Stimulated activated CD8-positive, alpha-beta memory T cell treated with anti-CD3 and anti-CD28 coated beads, Interleukin-12 subunit alpha, Interleukin-12 subunit beta, amount 100 ng/mL, for 24 hours (primary cell): Measurements from ENCODE around the gene SMIM10.
"Not testable (repeated sequence)": the region's sequence is repeated elsewhere in the genome, so short reads cannot be mapped to it uniquely, and the experiment has no call there.

Experiments
- DNase-seq: peaks from one replicate; pipeline ENCODE4 v3.0.0-alpha.2; 2020; ENCODE audit errors: extremely low read depth

Gene SMIM10

DNA sequence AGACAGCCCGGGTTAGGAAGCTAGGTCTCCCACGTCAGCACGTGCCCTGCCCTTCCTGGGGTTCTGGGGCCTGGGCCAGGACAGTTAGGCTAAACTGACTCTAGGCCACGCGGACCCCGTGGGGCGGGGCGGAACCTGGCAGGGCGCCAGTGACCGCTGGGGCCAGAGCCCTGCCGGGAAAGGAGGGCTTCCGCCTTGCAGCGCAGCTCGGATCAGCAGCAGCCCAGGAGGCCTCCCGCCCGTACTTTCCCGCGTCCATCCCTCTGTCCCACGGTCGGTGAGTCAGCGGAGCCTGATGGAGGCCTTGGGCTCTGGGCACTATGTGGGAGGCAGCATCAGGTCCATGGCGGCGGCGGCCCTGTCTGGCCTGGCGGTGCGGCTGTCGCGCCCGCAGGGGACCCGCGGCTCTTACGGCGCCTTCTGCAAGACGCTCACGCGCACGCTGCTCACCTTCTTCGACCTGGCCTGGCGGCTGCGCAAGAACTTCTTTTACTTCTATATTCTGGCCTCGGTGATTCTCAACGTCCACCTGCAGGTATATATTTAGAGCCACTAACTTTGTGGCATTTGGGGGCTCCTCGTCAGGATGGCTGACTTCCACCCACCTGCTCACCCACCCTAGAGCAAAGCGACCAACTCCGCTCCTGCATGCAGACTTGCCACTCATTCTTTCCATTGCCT is at the start of gene SMIM10:
Gene SMIM10 (plus strand): TSS at position 191 of the 681 bp plus-strand sequence. CDS start 105 bp downstream, at position 296.
- DNase-seq, result no peak

DNA sequence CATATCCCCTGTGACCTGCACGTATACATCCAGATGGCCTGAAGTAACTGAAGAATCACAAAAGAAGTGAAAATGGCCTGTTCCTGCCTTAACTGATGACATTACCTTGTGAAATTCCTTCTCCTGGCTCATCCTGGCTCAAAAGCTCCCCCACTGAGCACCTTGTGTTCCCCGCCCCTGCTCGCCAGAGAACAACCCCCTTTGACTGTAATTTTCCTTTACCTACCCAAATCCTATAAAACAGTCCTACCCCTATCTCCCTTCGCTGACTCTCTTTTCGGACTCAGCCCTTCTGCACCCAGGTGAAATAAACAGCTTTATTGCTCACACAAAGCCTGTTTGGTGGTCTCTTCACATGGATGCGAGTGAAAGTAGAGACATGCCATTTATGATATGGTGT is 44.4 kb upstream of the SMIM10 start:
- not testable (repeated sequence) for DNase-seq

DNA sequence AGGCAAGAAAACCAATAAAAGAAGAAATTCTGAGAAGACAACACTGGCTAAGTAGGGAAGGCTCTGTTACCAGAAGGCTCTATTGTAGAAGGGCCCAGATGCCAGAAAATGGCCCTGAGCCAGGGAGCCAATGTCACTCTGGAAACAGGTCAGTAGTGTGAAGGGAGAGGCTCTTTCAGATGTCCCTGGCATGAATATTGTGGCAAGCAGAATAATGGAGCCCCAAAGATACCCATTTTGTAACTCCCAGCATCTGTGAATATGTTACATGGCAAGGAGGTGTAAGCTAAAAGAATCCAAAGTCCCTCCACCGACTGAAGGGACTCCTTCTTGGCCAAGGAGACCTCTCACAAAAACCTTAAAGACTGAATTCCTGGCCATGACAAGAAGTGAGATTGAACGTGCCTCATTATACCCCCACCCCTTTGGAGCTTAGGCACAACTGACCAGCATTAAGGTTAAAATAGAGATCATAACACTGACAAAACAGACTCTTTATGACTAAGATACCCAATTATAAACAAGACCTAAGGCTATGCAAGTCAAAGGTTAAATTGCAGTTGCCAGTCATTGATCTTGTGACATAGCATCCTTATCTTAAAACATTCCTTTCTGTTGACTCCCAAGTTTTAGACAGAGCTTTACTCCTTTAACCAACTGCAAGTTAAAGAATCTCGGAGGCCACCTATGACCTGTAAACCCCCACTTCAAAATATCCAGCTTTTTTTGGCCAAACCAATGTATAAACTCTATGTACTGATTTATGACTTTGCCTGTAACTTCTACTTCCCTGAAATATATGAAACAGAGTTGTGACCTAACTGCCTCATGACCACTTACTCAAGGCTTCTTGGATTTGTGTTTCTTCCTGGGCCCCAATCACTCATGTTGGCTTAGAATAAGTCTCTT is 42.2 kb upstream of the SMIM10 start:
- DNase-seq, result no peak

DNA sequence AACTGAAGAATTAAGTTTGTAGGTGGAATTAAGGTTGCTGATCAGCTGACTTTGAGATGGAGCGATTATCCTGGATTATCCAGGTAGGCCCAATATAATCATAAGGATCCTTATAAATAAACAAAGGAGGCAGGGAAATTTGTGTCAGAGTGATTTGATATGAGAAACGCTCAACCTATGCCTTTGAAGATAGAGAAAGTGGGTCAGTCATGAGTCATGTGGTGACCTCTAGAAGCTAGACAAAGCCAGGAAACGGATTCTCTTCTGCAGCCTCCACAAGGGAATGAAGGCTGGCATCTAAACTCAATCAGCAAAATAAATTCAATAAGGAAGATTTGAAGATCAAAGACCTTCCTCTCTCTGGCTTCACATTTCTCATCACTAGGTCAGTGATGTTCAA is 41.5 kb upstream of the SMIM10 start:
- no peak for DNase-seq

DNA sequence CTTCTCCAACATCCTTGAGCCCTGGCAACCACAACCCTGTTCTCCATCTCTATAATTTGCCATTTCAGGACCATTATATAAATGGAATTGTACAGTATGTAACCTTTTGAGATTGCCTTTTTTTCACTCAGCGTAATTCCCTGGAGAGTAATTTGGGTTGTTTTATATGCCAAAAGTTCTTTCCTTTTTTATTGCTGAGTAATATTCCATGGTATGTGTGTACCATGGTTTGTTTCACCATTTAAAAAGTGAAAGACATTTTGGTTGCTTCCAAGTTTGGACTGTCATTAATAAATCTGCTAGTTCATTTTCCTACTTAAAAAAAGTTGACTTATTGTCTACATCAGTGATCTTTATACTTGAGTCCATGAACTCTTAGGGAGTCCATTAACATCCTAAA is 33.0 kb upstream of the SMIM10 start:
- no peak for DNase-seq

DNA sequence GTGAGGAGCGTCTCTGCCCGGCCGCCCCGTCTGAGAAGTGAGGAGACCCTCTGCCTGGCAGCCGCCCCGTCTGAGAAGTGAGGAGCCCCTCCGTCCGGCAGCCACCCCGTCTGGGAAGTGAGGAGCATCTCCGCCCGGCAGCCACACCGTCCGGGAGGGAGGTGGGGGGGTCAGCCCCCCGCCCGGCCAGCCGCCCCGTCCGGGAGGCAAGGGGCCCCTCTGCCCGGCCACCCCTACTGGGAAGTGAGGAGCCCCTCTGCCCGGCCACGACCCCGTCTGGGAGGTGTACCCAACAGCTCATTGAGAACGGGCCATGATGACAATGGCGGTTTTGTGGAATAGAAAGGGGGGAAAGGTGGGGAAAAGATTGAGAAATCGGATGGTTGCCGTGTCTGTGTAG is 30.4 kb upstream of the SMIM10 start:
- not testable (repeated sequence) for DNase-seq

DNA sequence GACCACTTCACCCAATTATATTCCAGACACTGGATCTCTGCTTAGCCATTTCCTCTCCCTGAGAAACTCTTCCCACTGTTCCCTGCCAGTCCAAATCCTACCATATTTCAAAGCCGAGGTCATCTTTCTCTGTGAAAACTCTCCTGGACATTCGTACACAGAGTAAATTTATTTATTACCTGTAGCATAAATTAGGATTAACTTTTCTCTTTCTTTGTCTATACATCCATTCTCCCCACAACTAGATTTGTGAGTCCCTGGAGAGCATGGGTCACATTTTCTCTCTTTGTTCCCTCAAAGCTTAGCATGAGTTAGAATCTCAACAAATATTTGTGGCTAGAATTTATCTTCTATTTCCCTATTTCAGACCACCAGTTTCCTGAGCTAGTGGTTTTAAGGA is 27.8 kb upstream of the SMIM10 start:
- no peak for DNase-seq

DNA sequence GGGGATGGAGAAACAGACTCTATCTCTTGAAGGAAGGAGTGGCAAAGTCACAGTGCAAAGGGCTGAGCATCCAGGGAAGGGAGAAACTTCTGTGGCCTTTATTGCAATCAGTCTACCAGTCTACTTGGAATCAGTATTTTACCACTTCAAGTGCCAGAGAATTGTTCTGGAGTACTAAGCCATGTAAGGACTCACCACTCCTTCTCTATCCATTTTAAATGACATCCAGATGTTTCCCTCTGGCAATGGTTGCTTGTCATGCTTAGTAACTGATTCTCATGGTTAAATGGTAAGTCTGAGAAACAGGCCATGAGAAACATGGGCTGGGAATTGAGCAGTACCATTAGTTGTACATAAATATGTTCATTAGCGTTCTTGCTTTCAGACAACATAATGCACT is 21.1 kb upstream of the SMIM10 start:
- no peak for DNase-seq

DNA sequence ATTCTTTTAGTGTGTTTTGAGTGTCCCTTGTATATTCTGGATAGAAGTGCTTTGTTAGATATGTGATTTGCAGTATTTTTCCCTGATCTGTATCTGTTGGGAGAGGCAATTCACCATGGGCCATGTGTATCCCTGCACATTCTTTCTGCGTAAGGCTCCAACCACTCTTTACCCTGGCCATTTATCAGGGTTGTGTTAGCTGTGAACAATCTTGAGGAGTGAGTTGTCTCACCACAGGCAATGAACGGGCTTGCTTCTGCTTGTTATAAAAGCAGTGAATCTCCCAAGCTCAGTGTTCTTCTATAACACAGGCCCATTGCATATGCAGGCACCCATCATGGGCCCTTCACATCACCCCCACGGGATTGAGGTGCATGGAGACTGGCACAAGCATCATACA is 18.9 kb upstream of the SMIM10 start:
- DNase-seq, result no peak

DNA sequence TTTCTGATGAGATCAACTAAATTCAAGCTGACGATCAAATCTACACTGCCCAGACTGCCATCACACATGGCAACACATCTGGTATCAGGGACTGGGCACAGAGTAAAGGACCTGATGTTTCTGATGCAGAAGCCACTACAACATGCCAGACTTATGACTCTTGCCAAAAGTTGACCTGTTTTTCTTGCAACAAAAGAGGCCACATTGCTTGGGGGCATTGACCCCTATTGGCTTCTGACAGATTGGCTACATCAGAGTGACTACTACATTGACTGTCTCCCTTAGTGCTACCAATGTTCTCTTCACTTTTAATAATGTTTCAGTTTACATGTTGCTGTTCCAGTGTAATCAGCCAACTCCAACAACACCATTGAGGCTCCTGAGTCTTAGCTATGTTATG is 15.3 kb upstream of the SMIM10 start:
- no peak for DNase-seq

DNA sequence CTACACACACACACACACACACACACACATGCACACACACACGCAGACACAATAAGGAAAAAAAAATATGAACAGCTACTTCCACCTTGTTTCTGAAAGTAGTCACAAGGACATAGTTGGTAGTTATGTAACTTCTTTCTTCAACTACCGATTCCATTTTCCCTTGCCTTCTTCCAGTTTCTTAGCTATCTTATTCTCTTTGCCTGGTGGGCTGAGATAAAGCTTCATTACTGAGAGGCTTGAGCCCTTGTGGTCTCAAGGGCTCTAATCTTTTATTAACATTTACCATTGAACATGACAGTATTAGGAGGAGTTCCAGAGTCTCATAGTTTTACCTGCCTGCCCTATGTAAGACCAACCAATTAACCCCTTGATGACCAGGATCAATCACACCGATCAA is 8.9 kb upstream of the SMIM10 start:
- DNase-seq, result no peak

DNA sequence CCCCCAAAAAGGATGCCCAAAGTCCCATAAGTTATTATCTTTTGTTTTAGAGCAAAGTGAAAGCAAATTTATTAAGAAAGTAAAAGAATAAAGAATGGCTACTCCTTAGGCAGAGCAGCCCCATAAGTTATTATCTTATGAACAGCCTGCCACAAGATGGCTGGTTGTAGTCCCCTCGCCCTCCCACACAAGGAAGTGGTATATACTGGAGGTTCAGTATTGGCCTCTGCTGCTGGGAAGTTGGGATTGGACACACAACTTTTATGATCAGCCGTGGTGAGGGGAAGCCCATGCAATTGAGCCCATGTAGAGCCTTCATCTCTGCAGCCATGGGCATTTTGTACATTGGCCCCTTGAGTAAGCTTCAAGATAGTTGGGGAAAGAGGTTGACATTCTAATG is 8.0 kb upstream of the SMIM10 start:
- no peak for DNase-seq

DNA sequence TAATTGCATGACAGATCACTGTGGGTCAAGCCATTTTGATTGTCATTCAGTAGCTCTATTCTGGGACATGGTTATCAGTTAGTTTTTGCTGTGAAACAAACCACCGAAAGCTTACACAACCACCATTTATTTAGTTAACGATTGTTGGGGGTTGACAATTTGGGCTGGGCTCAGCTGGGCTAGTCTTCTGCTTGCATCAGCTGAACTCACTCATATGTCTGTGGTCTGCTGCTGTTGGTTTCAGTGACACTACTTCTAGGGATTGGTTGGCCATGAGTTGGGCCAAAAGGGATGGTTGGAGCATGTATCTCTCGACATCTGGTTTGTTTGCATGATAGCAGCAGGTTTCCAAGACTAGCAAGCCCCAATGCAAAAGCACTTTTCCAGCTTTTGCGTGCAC is 5.3 kb upstream of the SMIM10 start:
- DNase-seq, result no peak

DNA sequence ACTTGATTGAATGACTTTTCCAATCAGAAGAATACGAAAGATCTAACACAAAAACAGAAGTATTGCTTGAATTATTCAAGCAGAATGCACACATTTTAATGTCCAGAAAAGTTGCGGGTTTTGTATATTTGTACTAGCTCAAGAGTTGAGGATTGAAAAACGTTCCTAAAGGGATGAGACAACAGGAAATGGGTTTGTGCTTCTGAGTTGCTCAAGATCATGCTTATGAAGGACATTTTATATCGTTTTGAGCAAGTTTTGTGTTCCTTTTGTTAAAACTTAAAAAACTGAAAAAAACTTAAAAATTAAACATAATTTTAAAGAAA is 353 bp upstream of the SMIM10 start:
- no peak for DNase-seq

DNA sequence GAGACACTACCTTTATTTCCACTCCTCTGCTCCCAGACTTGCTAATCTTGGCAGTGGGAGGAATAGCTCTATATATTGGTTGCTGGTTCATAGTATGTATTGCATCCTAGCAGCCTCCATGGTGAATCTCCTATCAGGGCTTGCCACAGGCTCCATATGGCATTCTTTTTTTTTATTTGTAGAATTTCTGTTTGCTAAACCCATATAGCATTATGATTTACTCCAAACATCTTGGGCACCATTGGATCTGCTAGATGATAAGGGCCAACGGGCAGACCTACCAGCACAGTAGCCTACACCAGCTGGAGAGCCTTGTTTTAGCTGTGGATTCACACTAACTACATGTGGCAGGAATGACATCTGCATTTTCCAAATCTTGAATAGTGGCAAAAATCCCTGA is 6.9 kb downstream of the SMIM10 start:
- DNase-seq, result no peak

DNA sequence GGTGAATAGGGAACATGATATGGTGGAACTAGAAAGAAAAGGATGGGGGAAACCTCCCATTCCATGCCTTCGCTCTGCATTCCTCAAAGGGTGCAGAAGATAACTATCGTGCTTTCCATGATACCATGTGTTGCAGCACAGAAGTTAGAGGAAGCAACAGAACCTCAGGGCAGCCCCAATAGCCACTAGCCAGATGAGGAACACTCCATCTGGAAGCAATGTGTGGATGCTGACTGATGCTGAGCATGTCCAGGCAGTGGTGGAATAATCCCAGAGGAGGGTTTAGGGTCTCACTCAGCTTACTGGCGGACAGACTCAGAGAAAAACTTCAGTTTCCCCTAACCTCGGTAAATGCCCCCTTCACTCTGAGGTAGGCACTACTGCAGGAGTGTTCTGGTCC is 7.5 kb downstream of the SMIM10 start:
- no peak for DNase-seq

DNA sequence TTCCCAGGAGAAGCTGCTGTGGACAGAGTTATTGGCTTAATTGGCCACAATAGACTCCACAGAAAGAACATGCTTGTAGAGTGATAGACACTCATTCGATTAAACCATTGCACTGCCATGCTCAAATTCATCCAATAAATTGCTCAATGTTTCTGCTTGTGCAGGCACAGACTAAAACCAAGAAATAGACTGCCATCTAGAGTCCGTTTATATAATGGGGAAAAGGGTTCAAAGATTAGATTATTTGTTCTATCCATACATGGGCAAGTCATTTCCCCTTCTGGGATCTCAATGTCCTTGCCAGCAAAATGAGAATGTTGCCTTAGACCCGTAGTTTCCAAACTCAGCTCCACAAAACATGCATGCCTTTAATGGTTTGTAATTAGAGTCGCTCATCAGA is 8.7 kb downstream of the SMIM10 start:
- DNase-seq, result no peak

DNA sequence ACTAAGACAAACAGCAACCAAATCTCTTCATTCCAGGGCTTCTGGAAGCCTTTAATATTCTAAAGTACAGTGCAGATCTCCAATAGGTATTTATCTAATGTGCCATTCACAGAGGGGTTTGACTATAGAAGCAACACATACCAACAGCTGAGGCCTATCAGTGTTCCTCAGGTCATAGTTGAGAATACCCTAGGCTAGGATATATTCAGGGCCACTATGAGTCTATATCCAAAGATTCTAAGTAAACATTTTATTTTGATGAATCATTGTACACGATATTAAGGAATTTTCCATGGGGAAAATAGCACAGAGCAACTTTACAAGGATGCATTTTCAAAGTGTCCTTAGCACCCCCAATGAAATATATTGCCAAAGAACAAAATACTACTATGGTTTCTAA is 9.7 kb downstream of the SMIM10 start:
- DNase-seq, result no peak

DNA sequence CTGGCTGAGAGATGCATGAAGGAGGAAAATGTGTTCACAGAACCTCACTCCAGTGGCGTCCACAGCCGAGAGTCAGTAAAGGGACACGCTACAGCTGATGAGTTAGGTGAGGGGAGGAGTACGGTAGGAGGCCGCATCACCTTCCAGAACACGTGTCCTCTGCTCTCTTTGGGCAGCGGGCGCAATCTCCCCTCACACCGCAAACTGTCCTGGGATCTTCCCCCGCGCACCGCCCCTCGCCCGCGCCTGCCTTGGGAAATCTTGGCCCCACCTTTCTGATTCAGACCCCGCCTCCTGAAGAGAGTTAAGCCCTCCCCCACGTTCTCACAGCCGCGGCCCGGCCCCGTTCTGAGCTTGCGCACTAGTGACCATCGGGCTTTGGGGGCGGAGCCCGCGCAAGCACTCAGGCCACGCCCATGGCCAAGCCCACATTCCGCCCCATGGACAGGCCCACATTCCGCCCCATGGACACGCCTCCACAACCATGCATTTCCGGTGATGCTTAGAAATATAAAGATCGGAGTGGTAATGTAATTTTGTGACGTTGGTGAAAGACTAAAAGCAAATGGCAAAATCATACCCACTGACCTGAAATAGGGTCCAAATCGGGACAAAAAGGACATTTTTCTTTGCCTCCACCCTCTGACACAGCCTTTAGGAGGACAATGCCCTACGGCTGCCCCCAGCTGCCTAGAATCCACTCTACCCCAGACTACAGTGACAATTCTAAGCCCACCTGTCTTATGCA is 13.3 kb downstream of the SMIM10 start:
- DNase-seq, result peak; percentile 67

DNA sequence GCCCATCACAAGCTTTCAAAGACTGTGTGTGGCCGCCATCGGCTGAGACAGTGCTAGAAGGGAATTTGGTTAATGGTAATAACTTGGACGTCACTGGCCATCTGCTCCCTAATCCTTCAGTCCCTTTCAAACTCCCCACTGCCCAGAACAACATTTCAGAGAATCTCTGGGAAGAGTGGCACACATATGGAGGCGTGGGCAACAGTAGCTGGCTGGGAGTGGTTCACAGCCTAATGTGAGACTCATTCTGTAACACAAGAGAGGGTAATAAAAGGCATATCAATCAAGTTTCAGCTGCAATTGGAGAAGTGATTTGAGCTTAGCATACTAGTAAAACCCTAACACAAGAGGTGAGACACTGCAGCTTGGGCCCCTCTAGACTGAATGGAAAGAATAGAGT is 15.4 kb downstream of the SMIM10 start:
- DNase-seq, result no peak

DNA sequence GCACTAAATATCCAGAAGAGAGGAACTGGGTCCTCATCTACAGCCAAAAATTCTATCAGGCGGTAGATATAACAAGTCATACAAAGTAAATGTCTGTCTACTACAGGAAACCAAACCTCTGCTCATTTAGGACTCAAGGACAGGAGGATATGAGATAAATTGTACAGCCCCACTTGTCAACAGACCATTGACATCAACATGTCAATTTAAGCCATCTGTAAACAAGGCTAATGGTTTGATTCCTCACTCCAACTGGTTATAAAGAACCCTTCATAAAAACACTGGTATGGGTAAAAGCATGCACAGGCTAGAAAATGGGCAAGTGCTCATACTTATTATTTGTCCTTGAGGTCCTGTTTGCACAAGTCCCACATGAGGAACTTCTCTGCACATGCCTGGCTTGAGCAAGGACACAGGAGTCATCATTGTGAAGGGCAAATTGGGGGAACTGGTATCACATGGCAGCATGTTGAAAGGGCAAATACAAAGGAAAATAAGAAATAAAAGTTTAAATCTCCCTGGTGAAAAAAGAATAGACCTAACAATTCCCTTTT is 18.3 kb downstream of the SMIM10 start:
- no peak for DNase-seq

DNA sequence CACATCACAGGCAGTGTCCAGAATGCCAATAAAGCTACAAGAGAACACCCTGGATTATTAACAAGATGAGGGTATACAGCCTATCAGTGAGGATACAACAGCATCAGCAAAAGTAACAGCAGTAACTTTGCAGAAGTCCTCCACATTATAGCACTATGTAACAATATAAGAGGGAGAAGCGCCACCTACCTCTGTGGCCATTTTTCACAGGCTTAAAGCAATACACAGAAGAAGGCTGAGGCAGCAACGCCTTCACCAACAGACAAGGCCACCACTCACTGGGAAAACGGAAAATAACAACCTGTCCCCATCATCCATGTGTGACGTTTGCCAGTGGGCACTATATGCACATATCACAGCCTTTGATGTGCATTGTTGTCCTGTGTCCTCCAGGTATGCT is 19.0 kb downstream of the SMIM10 start:
- DNase-seq, result no peak
